Smooth muscle cell (in vitro differentiated cells): ENCODE measurements around the gene ELF3. TPM values are rescaled to one million over a fixed set of nuclear protein-coding genes. Genes with fewer than 3 reads are reported as not detected.

Experiments
- DNase-seq: peaks from one replicate; lab custom pipeline; 2025; ENCODE audit not compliant: unreplicated experiment; lab: John Stamatoyannopoulos, UW
- H2AFZ ChIP-seq: fragments of 200-600 bp; sonication (generic); 2 replicates; pipeline ENCODE4 v1.6.0; 2016; ENCODE audit warnings: antibody characterized with exemption, low read depth, mild to moderate bottlenecking
- H3F3A ChIP-seq: fragments of 200-600 bp; sonication (generic); 2 replicates; pipeline ENCODE4 v1.6.0; 2017; ENCODE audit warnings: antibody characterized with exemption, low read depth
- H3K27ac ChIP-seq: fragments of 200-600 bp; sonication (generic); 2 replicates; pipeline ENCODE4 v1.5.1; 2016; ENCODE audit warnings: low read depth, mild to moderate bottlenecking
- H3K27me3 ChIP-seq: fragments of 200-600 bp; sonication (generic); 2 replicates; pipeline ENCODE4 v1.6.1; 2016; ENCODE audit warnings: low read depth, mild to moderate bottlenecking
- H3K36me3 ChIP-seq: fragments of 200-600 bp; sonication (generic); 2 replicates; pipeline ENCODE4 v1.5.1; 2016; ENCODE audit warnings: low read depth
- H3K4me1 ChIP-seq: fragments of 200-600 bp; sonication (generic); 2 replicates; pipeline ENCODE4 v1.5.1; 2016; ENCODE audit warnings: low read depth
- H3K4me2 ChIP-seq: fragments of 200-600 bp; sonication (generic); 2 replicates; pipeline ENCODE4 v1.6.0; 2016; ENCODE audit warnings: mild to moderate bottlenecking
- H3K4me3 ChIP-seq: fragments of 200-600 bp; sonication (generic); 2 replicates; pipeline ENCODE4 v1.5.1; 2016; ENCODE audit warnings: mild to moderate bottlenecking
- H3K79me2 ChIP-seq: fragments of 200-600 bp; sonication (generic); 2 replicates; pipeline ENCODE4 v1.6.0; 2016; ENCODE audit warnings: low read depth, mild to moderate bottlenecking
- H3K9ac ChIP-seq: fragments of 200-600 bp; sonication (generic); 2 replicates; pipeline ENCODE4 v1.6.0; 2016; ENCODE audit warnings: low read depth
- H3K9me3 ChIP-seq: fragments of 200-600 bp; sonication (generic); replicated peaks from 2 replicates; pipeline ENCODE4 v1.5.1; 2016; ENCODE audit warnings: low read depth
- H4K20me1 ChIP-seq: fragments of 200-600 bp; sonication (generic); 2 replicates; pipeline ENCODE4 v1.6.0; 2016; ENCODE audit warnings: low read depth
- CTCF ChIP-seq: fragments of 200-600 bp; sonication (generic); IDR thresholded peaks from 2 replicates; pipeline ENCODE4 v1.5.1; 2017; ENCODE audit warnings: borderline replicate concordance, mild to moderate bottlenecking, antibody characterized with exemption; ENCODE audit not compliant: insufficient read depth, poor library complexity, severe bottlenecking
- WGBS: methylation state at CpG from one replicate; pipeline ENCODE4 v1.1.7; 2016; ENCODE audit warnings: low lambda C conversion rate; 5-methylcytosine and 5-hydroxymethylcytosine counted together
- polyA plus RNA-seq: library from polyadenylated mRNA; unstranded; fragments of >200 nt; fragmentation: Nextera tagmentation; extraction: Ambion mirVana; gene quantifications from 2 replicates; pipeline ENCODE4 v1.2.1, GENCODE V29; 2016
- total RNA-seq: library from RNA; depleted of rRNA; stranded (reverse); fragments of >200 nt; gene quantifications from 2 replicates; pipeline ENCODE4 v1.2.3, GENCODE V29; 2014

Gene ELF3
- total and polyA plus RNA-seq, 2 experiments from 2014 or later, result 0.96 to 5.2 TPM

GRCh38 chr1:202038688-202039346 is 28.4 kb downstream of the ELF3 start:
- Histone ChIP-seq H3F3A (no peaks in the 10 kb centered on the region), H3K27me3 (no peaks in the 10 kb centered on the region), H3K79me2 (no peaks in the 10 kb centered on the region), H4K20me1 (no peaks in the 10 kb centered on the region), H3K4me3 (no peak overlapping the region), H3K36me3 (no peaks in the 10 kb centered on the region), H3K4me2 (no peak overlapping the region), H2AFZ (no peak overlapping the region), H3K4me1 (no peaks in the 10 kb centered on the region), H3K27ac (no peak overlapping the region), H3K9me3 (no peaks in the 10 kb centered on the region), H3K9ac (no peak overlapping the region)
- no peak for DNase-seq
- WGBS, result 91% methylated on average over 2 of the region's 2 CpGs
- no peak for TF ChIP-seq CTCF

GRCh38 chr1:202045705-202046104 is 35.3 kb downstream of the ELF3 start:
- Histone ChIP-seq H4K20me1 (no peaks in the 10 kb centered on the region), H3K4me3 (no peak overlapping the region), H3K36me3 (no peaks in the 10 kb centered on the region), H3K9me3 (no peaks in the 10 kb centered on the region), H2AFZ (no peak overlapping the region), H3K4me1 (no peaks in the 10 kb centered on the region), H3K79me2 (no peaks in the 10 kb centered on the region), H3K27me3 (no peaks in the 10 kb centered on the region), H3F3A (no peaks in the 10 kb centered on the region), H3K4me2 (no peak overlapping the region), H3K9ac (no peak overlapping the region), H3K27ac (no peak overlapping the region)
- no peak for DNase-seq
- no peak for TF ChIP-seq CTCF
- 94% methylated on average over 2 of the region's 2 CpGs for WGBS

GRCh38 chr1:202046227-202046626 is 35.8 kb downstream of the ELF3 start:
- Histone ChIP-seq H3K27ac (no peak overlapping the region), H3K9me3 (no peaks in the 10 kb centered on the region), H3F3A (no peaks in the 10 kb centered on the region), H3K27me3 (no peaks in the 10 kb centered on the region), H3K36me3 (no peaks in the 10 kb centered on the region), H3K4me1 (no peaks in the 10 kb centered on the region), H2AFZ (no peak overlapping the region), H4K20me1 (no peaks in the 10 kb centered on the region), H3K79me2 (no peaks in the 10 kb centered on the region), H3K4me2 (no peak overlapping the region), H3K9ac (no peak overlapping the region), H3K4me3 (no peak overlapping the region)
- no peak for DNase-seq
- TF ChIP-seq CTCF, result no peak
- WGBS, result 76% methylated on average over 3 of the region's 3 CpGs
